ENCODE results near the gene STOML1. TPM values are rescaled to one million over a fixed set of nuclear protein-coding genes. Genes with fewer than 3 reads are reported as not detected.

Gene STOML1
- total and polyA plus RNA-seq, 2 experiments from 2014 or later, result 2.3 to 2.4 TPM

GRCh38 chr15:73952171-73952912, 39.8 kb downstream of the STOML1 start:
- H3F3A ChIP-seq (replicated peaks; ENCODE audit: low read depth), result no peaks in the 10 kb centered on the region
- H2AFZ ChIP-seq, result 0 out of 2 replicates have a peak overlapping the region, but pooled peaks have one; percentile 88
- H3K27me3 Mint-ChIP-seq (ENCODE audit: insufficient read depth, low read depth, poor library complexity), result peaks cover 21% of the 10 kb centered on the region
- no peak overlapping the region for H3K4me2 ChIP-seq
- peaks cover 4% of the 10 kb centered on the region; the same call in 1 of the 2 replicates for H3K4me1 ChIP-seq (ENCODE audit: insufficient read depth)
- no peaks in the 10 kb centered on the region for H3K27me3 ChIP-seq (ENCODE audit: insufficient read depth)
- H4K20me1 ChIP-seq (replicated peaks; ENCODE audit: insufficient read depth), result no peaks in the 10 kb centered on the region
- H3K9me3 Mint-ChIP-seq, result no peaks in the 10 kb centered on the region
- no peak overlapping the region for H3K4me3 ChIP-seq
- DNase-seq (ENCODE audit: low spot score) (no peak), ATAC-seq (no peak)
- no peak overlapping the region for H3K27ac ChIP-seq (ENCODE audit: low read depth)
- no peaks in the 10 kb centered on the region; the same call in 2 of the 3 replicates for H3K36me3 Mint-ChIP-seq (ENCODE audit: low read depth)
- no peak overlapping the region for H3K4me3 Mint-ChIP-seq
- no peaks in the 10 kb centered on the region for H3K9me2 ChIP-seq (ENCODE audit: insufficient read depth)
- TF ChIP-seq STAT1 (IDR thresholded peaks at IDR 0.05; ENCODE audit: unreplicated experiment) (no peak), ZNF331 (CRISPR knock-in tag; IDR thresholded peaks at IDR 0.05; ENCODE audit: low read depth) (no peak), ETS1 (IDR thresholded peaks at IDR 0.05) (no peak), REST (IDR thresholded peaks at IDR 0.05; ENCODE audit: unreplicated experiment) (no peak), ZNF462 (CRISPR knock-in tag; IDR thresholded peaks at IDR 0.05) (no peak), CREB1 (CRISPR knock-in tag; IDR thresholded peaks at IDR 0.05; ENCODE audit: low read depth) (no peak), JUNB (IDR thresholded peaks at IDR 0.05; ENCODE audit: unreplicated experiment) (no peak), EZH2phosphoT487 (IDR thresholded peaks at IDR 0.05; ENCODE audit: unreplicated experiment) (no peak), EZH2 (IDR thresholded peaks at IDR 0.05; ENCODE audit: low read depth, unreplicated experiment) (no peak), CTCF (conservative IDR thresholded peaks at IDR 0.05; ENCODE audit: low read depth in 2 of 2) (no peak), POLR2AphosphoS5 (IDR thresholded peaks at IDR 0.05; ENCODE audit: low read depth) (no peak), ZNF114 (CRISPR knock-in tag; IDR thresholded peaks at IDR 0.05) (no peak), NANOG (IDR thresholded peaks at IDR 0.05; ENCODE audit: borderline replicate concordance) (no peak)
- H3K36me3 ChIP-seq (ENCODE audit: insufficient read depth), result no peaks in the 10 kb centered on the region
- H3K79me2 ChIP-seq (replicated peaks; ENCODE audit: insufficient read depth), result no peaks in the 10 kb centered on the region
- H3K4me1 Mint-ChIP-seq, result peaks cover 22% of the 10 kb centered on the region
- no peak overlapping the region for H3K27ac Mint-ChIP-seq
